Stimulated activated effector memory CD8-positive, alpha-beta T cell treated with anti-CD3 and anti-CD28 coated beads, Interleukin-12 subunit alpha, Interleukin-12 subunit beta, amount 100 ng/mL, for 72 hours (primary cell): ENCODE results near the gene FBP1.
"Not testable (repeated sequence)": the region's sequence is repeated elsewhere in the genome, so short reads cannot be mapped to it uniquely, and the experiment has no call there.

Source experiments
- ATAC-seq: fragments of 150-1000 bp; cut with Tn5 transposase; 2 replicates; pipeline ENCODE4 v1.10.0; 2021
- DNase-seq, 2 donors: peaks; one replicate each; pipeline ENCODE4 v3.0.0; 2021 to 2022; ENCODE audit warnings: low spot score in 2 of 2
- H3K27ac Mint-ChIP-seq: one replicate; pipeline ENCODE4 v1.8.0; 2022; ENCODE audit warnings: mild to moderate bottlenecking, mixed read lengths
- H3K36me3 Mint-ChIP-seq: one replicate; pipeline ENCODE4 v1.8.0; 2022; ENCODE audit warnings: mild to moderate bottlenecking, mixed read lengths
- H3K4me1 Mint-ChIP-seq: one replicate; pipeline ENCODE4 v1.8.0; 2022; ENCODE audit warnings: mixed read lengths
- H3K4me3 Mint-ChIP-seq: one replicate; pipeline ENCODE4 v1.8.0; 2022; ENCODE audit warnings: mild to moderate bottlenecking, mixed read lengths
- H3K9me3 Mint-ChIP-seq: one replicate; pipeline ENCODE4 v1.8.0; 2022; ENCODE audit warnings: mixed read lengths

FBP1 gene

DNA sequence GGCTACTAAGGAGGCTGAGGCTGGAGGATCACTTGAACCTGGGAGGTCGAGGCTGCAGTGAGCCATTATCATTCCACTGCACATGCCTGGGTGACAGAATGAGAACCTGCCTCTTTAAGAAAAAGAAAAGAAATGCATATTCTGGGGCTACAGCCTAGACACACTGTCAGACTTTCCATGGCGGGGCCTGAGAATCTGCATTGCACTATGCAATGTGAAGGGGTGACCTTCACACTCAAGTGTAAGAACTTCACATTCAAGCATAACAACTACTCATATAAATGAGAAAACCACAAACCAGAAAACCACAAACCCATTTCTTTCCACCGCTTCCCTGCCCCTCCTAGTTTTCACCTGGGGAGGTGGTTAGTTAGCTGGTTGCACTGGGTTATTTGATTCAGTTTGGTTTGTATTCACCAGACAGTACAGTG, 27.7 kb downstream of the FBP1 start:
- Mint-ChIP-seq H3K36me3 (no peaks in the 10 kb centered on the region), H3K4me3 (no peak overlapping the region), H3K9me3 (no peaks in the 10 kb centered on the region), H3K27ac (no peak overlapping the region), H3K4me1 (peaks cover 8% of the 10 kb centered on the region)
- no peak for DNase-seq
- peak; percentile 58 for ATAC-seq

DNA sequence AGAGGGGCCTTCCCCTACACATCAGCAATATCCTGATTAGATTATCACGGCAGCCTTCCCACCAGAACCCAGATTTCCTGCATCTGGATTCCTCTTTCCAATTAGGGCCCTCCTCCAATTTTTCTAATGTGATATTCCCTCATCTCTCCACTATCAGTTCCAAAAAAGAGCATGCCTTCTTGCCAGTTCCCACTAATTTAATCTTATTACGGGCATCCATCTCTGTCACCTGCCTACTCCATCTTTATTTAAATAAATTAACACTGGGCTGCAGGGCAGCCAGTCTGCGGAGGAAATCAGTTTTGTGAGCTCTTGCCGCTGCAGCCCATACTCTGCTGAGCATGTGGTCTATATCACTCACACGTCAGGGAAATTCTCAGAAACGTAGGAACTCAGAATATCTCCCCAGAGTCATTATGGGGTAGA, 29.1 kb downstream of the FBP1 start:
- H3K4me3 Mint-ChIP-seq, result no peak overlapping the region
- ATAC-seq (no peak), DNase-seq (no peak)
- H3K4me1 Mint-ChIP-seq, result peaks cover 8% of the 10 kb centered on the region
- H3K36me3 Mint-ChIP-seq, result no peaks in the 10 kb centered on the region
- H3K27ac Mint-ChIP-seq, result no peak overlapping the region
- H3K9me3 Mint-ChIP-seq, result no peaks in the 10 kb centered on the region

DNA sequence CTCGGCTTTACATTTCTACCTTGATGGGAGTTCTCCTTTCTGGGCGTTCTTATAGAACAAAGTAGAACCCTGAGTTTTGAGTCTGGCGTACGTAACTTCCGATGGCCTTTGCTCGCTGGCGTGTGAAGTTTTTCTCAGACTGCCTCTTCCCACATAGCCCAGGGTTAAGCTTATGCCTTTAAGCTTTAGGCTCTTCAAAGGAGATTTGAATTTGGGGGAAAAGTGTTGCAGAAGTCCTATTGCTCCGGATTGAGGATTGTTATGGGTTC, 32.0 kb downstream of the FBP1 start:
- H3K36me3 Mint-ChIP-seq, result no peaks in the 10 kb centered on the region
- no peak for DNase-seq
- peaks cover 16% of the 10 kb centered on the region for H3K4me1 Mint-ChIP-seq
- H3K9me3 Mint-ChIP-seq, result no peaks in the 10 kb centered on the region
- no peak for ATAC-seq
- H3K4me3 Mint-ChIP-seq, result no peak overlapping the region
- H3K27ac Mint-ChIP-seq, result no peak overlapping the region

DNA sequence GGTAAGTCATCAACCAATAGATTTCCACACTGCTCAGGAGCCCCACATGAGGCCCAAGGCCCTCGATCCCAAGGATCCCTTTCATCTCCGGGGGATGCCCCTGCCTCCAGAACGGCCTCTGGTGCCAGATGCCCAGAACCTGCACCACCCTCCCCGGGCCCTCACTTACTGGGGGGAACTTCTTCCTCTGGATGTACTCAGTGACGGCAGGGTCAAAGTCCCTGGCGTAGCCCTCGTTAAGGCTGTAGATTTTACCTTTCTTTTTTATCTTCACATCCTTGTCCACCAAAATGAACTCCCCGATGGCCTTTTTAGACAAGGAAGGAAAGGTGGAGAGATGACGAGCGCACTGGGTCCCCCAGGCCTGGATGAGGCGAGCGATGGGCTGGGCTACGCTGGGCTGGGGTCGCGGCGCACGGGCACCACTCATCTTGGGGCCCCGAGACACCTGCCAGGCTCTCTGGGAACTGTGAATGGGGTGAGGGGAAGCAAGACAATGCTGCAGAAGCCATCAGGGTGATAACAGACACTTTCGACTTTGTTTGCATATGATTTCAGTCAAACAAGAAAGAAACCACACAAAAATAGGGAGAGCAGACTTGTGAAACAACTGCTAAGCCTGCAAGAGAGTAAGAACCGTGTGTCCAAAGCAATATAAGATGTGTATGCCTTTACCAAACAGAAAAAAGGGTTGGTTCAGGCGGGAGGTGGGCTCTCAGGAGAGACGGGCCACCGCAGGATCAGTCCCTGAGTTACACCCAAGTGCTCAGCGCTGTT, 32.5 kb downstream of the FBP1 start:
- H3K9me3 Mint-ChIP-seq, result no peaks in the 10 kb centered on the region
- DNase-seq, result no peak
- no peak overlapping the region for H3K27ac Mint-ChIP-seq
- H3K36me3 Mint-ChIP-seq, result no peaks in the 10 kb centered on the region
- H3K4me1 Mint-ChIP-seq, result peaks cover 12% of the 10 kb centered on the region
- no peak for ATAC-seq
- no peak overlapping the region for H3K4me3 Mint-ChIP-seq

DNA sequence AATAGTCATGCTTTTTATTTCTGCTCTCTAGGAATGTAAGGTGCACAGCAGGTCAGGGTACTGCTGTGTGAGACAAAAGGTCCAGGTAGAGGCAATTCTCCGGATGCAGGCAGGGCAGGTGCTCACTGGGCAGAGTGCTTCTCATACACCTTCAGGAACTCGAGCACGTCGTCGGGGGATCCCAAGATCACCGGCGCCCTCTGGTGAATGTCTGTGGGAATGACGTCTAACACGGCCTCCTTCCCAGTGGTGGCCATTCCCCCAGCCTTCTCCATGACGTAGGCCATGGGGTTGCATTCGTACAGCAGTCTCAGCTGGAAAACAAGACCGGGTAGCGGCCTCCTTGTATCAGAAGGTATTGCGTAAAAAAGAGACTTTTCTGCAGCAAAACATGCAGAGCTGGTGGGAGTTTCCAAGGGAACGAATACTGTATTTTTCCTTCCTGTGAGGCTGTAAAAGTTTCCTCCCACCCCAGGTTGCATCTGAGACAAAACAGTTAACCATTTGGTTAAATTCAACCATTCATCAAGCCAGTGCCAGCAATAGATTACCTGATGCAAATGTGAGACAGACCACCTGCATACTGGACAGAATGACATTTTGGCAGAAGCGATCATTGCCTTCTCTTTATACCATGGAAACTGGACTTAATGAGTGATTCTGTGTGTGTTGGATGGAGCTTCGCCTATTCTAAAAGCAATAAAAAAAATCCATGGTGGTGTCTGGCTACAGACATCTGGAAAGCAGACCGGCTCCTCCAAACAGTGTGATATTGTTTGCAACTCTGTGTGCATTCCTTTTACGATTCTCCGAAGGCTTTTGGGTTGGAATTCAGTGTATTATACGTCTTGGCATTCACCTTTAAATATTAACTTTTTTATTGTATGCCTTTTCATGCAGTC, 35.8 kb downstream of the FBP1 start:
- Mint-ChIP-seq H3K9me3 (no peaks in the 10 kb centered on the region), H3K4me3 (no peak overlapping the region), H3K27ac (no peak overlapping the region), H3K4me1 (peaks cover 8% of the 10 kb centered on the region), H3K36me3 (no peaks in the 10 kb centered on the region)
- ATAC-seq, result peak; percentile 85
- DNase-seq, result peak; percentile 70 to 85

DNA sequence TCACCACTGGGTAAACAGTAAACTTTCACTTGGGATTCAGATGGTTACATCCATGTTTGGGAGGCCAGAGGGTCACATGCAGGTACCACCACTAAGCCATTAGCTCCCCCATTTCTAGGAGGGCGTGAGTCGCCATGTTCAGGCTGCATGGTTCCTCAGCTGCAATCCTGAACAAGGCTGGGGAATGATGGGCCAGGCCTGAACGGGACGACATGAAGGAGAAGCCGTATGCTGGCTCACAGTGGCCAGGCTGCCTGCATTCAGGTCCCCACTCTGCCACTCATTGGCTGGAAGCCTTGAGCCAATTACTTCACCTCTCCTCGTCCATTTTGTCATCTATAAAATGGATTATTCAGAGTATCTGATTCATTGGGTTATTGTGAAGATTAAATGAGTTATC, 36.7 kb downstream of the FBP1 start:
- DNase-seq (no peak), ATAC-seq (no peak)
- H3K36me3 Mint-ChIP-seq, result no peaks in the 10 kb centered on the region
- no peak overlapping the region for H3K27ac Mint-ChIP-seq
- H3K9me3 Mint-ChIP-seq, result no peaks in the 10 kb centered on the region
- H3K4me3 Mint-ChIP-seq, result no peak overlapping the region
- H3K4me1 Mint-ChIP-seq, result peaks cover 8% of the 10 kb centered on the region

DNA sequence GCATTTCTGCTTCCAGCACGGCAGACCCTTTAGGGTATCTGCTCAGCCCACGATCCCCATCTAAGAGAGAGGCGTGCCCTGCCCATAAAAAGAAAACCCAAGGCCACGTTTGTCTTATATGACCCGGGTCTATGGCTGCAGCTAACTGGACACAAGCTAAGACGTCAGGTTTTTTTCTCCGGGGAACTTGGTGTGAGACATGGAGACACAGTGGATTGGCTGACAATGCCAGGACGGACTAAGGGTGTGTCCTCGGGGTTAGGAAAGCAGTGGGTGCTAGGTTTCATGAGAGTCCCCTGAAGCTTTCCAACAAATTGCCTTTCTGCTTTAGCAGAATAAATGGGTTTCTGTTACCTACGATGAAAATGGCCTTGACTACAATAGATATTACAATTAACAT, 38.6 kb downstream of the FBP1 start:
- no peaks in the 10 kb centered on the region for H3K9me3 Mint-ChIP-seq
- no peak overlapping the region for H3K4me3 Mint-ChIP-seq
- no peak overlapping the region for H3K27ac Mint-ChIP-seq
- H3K36me3 Mint-ChIP-seq, result no peaks in the 10 kb centered on the region
- no peak for ATAC-seq
- peaks cover 8% of the 10 kb centered on the region for H3K4me1 Mint-ChIP-seq
- DNase-seq, result no peak

DNA sequence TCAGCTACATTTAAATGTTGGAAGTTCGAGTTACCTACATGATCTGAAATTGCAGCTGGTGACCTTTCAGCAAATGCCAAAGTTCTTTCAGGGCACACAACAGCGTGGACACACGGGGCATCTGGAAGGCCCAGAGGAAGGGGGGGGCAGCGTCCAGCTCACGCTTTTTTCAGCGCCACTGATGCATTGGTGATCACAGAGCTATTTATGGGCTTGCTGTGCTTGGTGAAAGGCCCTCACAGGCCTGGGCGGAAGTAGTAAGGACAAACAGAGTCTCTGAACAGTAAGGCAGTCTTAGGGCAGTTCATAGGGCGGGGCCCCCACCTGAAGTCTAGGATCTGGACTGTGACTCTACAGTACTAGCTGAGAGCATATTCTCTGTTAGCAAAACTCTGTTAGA, 39.1 kb downstream of the FBP1 start:
- DNase-seq (no peak), ATAC-seq (no peak)
- no peaks in the 10 kb centered on the region for H3K36me3 Mint-ChIP-seq
- peaks cover 8% of the 10 kb centered on the region for H3K4me1 Mint-ChIP-seq
- no peak overlapping the region for H3K27ac Mint-ChIP-seq
- no peaks in the 10 kb centered on the region for H3K9me3 Mint-ChIP-seq
- H3K4me3 Mint-ChIP-seq, result no peak overlapping the region

DNA sequence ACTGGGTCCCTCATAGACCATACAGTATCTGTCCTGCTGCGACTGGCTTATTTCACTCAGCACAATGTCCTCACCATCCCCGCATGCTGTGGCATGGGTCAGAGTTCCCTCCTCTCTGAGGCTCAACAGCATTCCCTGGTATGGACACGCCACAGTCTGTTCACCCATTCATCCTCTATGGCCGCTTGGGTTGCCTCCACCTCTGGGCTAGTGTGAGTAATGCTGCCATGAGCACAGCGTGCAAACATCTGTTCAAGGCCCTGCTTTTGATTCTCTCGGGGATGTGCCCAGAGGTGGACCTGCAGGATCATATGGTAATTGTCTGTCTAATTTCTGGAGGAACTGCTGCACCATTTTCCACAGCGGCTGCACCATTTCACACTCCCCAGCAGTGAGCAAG, 40.2 kb downstream of the FBP1 start:
- H3K9me3 Mint-ChIP-seq, result no peaks in the 10 kb centered on the region
- peaks cover 8% of the 10 kb centered on the region for H3K4me1 Mint-ChIP-seq
- H3K36me3 Mint-ChIP-seq, result no peaks in the 10 kb centered on the region
- no peak overlapping the region for H3K4me3 Mint-ChIP-seq
- no peak overlapping the region for H3K27ac Mint-ChIP-seq
- no peak for ATAC-seq
- no peak for DNase-seq

DNA sequence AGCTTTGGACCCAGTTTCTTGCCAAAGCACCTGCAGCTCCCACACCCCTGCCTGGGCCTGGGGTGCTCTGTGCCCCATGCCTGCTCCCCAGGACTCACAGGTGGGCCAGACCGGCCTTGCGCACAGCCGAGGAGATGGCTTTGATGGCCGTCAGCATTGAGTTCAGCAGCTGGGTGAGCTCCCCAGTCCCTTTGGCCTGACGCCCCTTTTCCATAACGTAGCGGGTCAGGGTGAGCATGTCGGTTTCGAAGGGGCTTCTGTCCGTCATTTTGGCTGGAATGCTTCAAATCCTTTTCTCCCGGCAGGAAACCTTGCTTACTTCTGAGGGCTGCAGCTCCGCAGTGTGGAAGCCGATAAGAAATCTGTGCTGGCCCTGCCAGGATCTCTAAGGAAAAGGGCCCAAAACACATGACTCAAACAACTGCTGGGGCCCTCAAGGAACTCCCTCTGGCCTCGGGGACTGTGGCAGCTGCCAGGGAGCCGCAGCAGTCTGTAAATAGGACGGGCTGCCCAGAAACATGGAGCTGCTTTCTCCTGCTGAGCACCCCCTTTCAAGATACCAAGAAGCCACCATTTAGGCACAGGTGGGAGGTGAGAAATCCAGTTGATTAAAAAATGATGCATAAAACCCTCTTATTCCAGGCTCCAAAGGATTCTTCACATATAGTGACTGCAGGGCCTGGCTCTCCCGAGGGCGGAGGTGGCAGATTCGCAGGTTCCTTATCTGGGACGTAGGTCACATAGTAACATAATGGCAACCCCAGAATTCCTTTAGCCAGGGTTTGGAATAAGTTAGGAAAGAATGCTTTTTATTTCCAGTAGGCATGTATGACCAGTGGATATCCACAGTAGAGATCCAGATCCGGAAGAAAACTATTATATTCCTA, 45.6 kb downstream of the FBP1 start, which contains the start of gene FBP2:
Gene FBP2 (minus strand): TSS at position 366 of the 887 bp plus-strand sequence. CDS start 98 bp downstream, at position 268.
- Mint-ChIP-seq H3K4me3 (no peak within 1 kb of the TSS), H3K36me3 (no peaks in the 10 kb centered on the region), H3K27ac (no peak within 1 kb of the TSS), H3K9me3 (no peaks in the 10 kb centered on the region), H3K4me1 (no peaks in the 10 kb centered on the region)
- ATAC-seq, result no peak
- no peak for DNase-seq

DNA sequence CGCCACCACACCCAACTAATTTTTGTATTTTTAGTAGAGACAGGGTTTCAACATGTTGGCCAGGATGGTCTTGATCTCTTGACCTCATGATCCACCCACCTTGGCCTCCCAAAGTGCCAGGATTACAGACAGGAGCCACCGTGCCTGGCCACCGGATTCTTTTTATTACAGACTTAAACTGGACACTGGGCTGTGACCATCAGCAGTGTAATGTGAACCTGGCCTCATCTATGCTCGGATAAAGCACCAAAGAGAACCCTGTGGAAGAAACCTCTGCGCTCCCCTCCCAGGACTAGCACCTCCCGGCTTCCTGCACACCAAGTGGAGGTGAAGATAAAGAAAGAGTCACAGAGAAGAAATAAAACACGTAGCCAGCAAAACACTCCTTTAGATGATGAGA, 46.6 kb downstream of the FBP1 start:
- not testable (repeated sequence) for ATAC-seq, H3K9me3 Mint-ChIP-seq, H3K4me1 Mint-ChIP-seq, DNase-seq, H3K27ac Mint-ChIP-seq, H3K36me3 Mint-ChIP-seq, H3K4me3 Mint-ChIP-seq

DNA sequence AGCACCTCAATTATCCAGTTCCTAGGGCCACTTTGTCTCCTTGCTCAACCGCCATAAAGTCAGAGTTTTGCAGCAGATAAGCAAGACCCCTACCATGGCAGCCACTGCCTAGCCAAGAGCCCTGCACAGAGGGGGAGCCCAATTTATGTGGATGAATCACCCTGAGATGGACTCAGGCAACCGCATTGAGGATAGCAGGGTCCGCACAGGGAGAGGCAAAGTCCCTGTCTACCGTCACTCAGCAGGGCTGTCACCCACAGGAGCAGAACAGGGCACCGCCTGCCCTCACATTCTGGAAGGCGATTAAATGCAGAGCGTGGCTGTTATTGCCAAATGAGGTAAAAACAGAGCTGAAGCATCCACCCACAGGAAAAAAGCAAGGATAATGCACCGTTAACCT, 47.4 kb downstream of the FBP1 start:
- ATAC-seq (no peak), DNase-seq (no peak)
- no peak overlapping the region for H3K4me3 Mint-ChIP-seq
- H3K27ac Mint-ChIP-seq, result no peak overlapping the region
- no peaks in the 10 kb centered on the region for H3K9me3 Mint-ChIP-seq
- H3K36me3 Mint-ChIP-seq, result no peaks in the 10 kb centered on the region
- peaks cover 2% of the 10 kb centered on the region for H3K4me1 Mint-ChIP-seq

DNA sequence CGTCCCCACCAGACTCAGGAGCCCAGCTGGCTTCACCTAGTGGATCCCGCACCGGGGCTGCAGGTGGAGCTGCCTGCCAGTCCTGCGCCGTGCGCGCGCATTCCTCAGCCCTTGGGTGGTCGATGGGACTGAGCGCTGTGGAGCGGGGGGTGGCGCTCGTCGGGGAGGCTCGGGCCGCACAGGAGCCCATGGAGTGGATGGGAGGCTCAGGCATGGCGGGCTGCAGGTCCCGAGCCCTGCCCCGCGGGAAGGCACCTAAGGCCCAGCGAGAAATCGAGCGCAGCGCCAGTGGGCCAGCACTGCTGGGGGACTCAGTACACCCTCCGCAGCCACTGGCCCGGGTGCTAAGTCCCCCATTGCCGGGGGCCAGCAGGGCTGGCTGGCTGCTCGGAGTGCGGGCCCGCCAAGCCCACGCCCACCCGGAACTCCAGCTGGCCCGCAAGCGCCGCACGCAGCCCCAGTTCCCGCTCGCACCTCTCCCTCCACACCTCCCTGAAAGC, 48.2 kb downstream of the FBP1 start:
- not testable (repeated sequence) for H3K4me3 Mint-ChIP-seq, H3K27ac Mint-ChIP-seq

DNA sequence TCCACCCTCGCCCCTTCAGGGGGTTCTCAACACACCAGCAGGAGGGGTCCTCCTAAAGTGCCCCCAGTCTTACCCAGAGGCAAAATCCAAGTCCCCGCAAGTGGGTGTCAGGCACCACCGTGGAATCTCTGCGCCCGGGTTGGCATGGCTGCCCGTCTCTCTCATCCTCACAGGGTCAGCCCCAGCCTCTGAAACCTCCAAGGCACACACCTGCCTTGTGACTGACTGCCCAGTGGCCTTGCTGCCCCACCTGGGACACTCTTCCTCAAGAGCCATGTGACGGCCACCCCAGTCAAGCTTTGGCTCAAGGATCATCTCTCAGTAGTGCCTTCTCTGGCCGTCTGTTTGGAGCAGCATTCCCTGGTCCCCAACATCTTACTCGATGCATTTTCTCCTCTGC, 50.6 kb downstream of the FBP1 start:
- DNase-seq (no peak), ATAC-seq (no peak)
- Mint-ChIP-seq H3K4me3 (no peak overlapping the region), H3K4me1 (peaks cover 6% of the 10 kb centered on the region), H3K36me3 (no peaks in the 10 kb centered on the region), H3K9me3 (no peaks in the 10 kb centered on the region), H3K27ac (no peak overlapping the region)

More for the DNA sequence above, 48.2 kb downstream of the FBP1 start:
- H3K4me1 Mint-ChIP-seq, H3K9me3 Mint-ChIP-seq, H3K36me3 Mint-ChIP-seq, ATAC-seq, DNase-seq: not testable (repeated sequence)

DNA sequence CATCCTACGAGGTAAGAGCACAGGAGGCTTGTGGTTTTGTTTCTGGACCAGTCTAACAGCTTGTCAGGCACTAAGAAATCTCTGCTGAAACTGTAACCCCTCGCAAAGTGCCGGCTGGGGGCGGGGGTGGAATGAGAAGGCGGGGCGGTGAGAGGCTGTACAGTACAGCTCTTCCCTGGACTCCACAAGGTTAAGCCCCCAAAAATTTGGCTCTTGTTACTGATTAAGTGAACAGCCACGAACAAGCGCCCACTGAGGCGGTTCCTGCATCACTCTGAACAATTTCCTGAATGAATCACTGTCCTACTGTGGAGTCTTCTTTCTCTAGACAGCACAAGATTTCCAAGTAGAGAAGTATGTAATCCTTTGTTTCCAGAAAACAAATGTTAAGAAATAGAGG, 52.5 kb downstream of the FBP1 start:
- Mint-ChIP-seq H3K4me3 (peak overlapping the region; percentile 38), H3K4me1 (peaks cover 6% of the 10 kb centered on the region), H3K9me3 (no peaks in the 10 kb centered on the region), H3K36me3 (no peaks in the 10 kb centered on the region), H3K27ac (no peak overlapping the region)
- ATAC-seq (peak; percentile 48), DNase-seq (no peak)
